MV-4-11 (cell line): ENCODE results near the gene ZNF800.

Experiments
- DNase-seq: peaks from one replicate; lab custom pipeline; 2025; lab: John Stamatoyannopoulos, UW

The ZNF800 gene

GRCh38 chr7:127348247-127348631, 44.3 kb downstream of the ZNF800 start:
- no peak for DNase-seq

GRCh38 chr7:127347567-127348246, 44.8 kb downstream of the ZNF800 start:
- peak; percentile 25 for DNase-seq

GRCh38 chr7:127346575-127347256, 45.8 kb downstream of the ZNF800 start:
- DNase-seq = no peak

GRCh38 chr7:127342596-127342995, 49.9 kb downstream of the ZNF800 start:
- no peak for DNase-seq

GRCh38 chr7:127338122-127338521, 54.4 kb downstream of the ZNF800 start:
- no peak for DNase-seq

GRCh38 chr7:127337581-127337980, 54.9 kb downstream of the ZNF800 start:
- DNase-seq = no peak

- DNase-seq = no peak
Observed at GRCh38 chr7:127336458-127336857, 56.0 kb downstream of the ZNF800 start.

- no peak for DNase-seq
Observed at GRCh38 chr7:127332880-127333279, 59.6 kb downstream of the ZNF800 start.

GRCh38 chr7:127330070-127330469, 62.4 kb downstream of the ZNF800 start:
- DNase-seq = no peak

GRCh38 chr7:127322832-127323493, 69.5 kb downstream of the ZNF800 start:
- DNase-seq = no peak

GRCh38 chr7:127322351-127322750, 70.2 kb downstream of the ZNF800 start:
- no peak for DNase-seq

GRCh38 chr7:127320974-127321373, 71.5 kb downstream of the ZNF800 start:
- DNase-seq = no peak
